Activated CD4-positive, alpha-beta T cell treated with anti-CD3 and anti-CD28 coated beads, Interleukin-2, amount 10 ng/mL, durations not matched to agents 7 days and 5 days (primary cell): ENCODE results near the gene NALCN. TPM values are rescaled to one million over a fixed set of nuclear protein-coding genes. Genes with fewer than 3 reads are reported as not detected.

ENCODE experiments used
- CTCF ChIA-PET: fragments of 350-600 bp; sonication (Branson Sonifier 250); formaldehyde crosslinking; loops from one replicate; lab custom pipeline; 2021; ENCODE audit warnings: antibody characterized with exemption; lab: Charles Lee
- POLR2A ChIA-PET: fragments of 350-600 bp; sonication (Branson Sonifier 250); formaldehyde crosslinking; loops from one replicate; lab custom pipeline; 2021; ENCODE audit warnings: antibody characterized with exemption; lab: Charles Lee
- DNase-seq: peaks from one replicate; pipeline ENCODE4 v3.0.0-alpha.2; 2020
- H3K27ac Mint-ChIP-seq: one replicate; pipeline ENCODE4 v1.8.0; 2021; ENCODE audit warnings: mild to moderate bottlenecking, moderate library complexity, mixed read lengths
- H3K27me3 Mint-ChIP-seq: one replicate; pipeline ENCODE4 v1.8.0; 2021; ENCODE audit warnings: mixed read lengths
- H3K36me3 Mint-ChIP-seq: one replicate; pipeline ENCODE4 v1.8.0; 2021; ENCODE audit warnings: low read depth, mixed read lengths
- H3K4me1 Mint-ChIP-seq: one replicate; pipeline ENCODE4 v1.8.0; 2021; ENCODE audit warnings: mixed read lengths
- H3K4me3 Mint-ChIP-seq: one replicate; pipeline ENCODE4 v1.8.0; 2021; ENCODE audit warnings: mild to moderate bottlenecking, moderate library complexity, mixed read lengths
- H3K9me3 Mint-ChIP-seq: one replicate; pipeline ENCODE4 v1.8.0; 2021; ENCODE audit warnings: mixed read lengths
- total RNA-seq, 2 experiments: library from RNA; stranded (reverse); gene quantifications; one replicate each; pipeline ENCODE4 v1.2.3, GENCODE V29; 2021

Gene NALCN
- total RNA-seq, 2 experiments from 2014 or later, result not detected

- Mint-ChIP-seq H3K9me3 (no peaks in the 10 kb centered on the region), H3K4me1 (no peaks in the 10 kb centered on the region), H3K27me3 (no peaks in the 10 kb centered on the region), H3K4me3 (no peak overlapping the region), H3K36me3 (no peaks in the 10 kb centered on the region), H3K27ac (no peak overlapping the region)
- DNase-seq, result no peak
- CTCF ChIA-PET, result no interaction called here
- POLR2A ChIA-PET, result no interaction called here
These were observed 107.2 kb downstream of the NALCN start for GRCh38 chr13:101309014-101309619.

DNA sequence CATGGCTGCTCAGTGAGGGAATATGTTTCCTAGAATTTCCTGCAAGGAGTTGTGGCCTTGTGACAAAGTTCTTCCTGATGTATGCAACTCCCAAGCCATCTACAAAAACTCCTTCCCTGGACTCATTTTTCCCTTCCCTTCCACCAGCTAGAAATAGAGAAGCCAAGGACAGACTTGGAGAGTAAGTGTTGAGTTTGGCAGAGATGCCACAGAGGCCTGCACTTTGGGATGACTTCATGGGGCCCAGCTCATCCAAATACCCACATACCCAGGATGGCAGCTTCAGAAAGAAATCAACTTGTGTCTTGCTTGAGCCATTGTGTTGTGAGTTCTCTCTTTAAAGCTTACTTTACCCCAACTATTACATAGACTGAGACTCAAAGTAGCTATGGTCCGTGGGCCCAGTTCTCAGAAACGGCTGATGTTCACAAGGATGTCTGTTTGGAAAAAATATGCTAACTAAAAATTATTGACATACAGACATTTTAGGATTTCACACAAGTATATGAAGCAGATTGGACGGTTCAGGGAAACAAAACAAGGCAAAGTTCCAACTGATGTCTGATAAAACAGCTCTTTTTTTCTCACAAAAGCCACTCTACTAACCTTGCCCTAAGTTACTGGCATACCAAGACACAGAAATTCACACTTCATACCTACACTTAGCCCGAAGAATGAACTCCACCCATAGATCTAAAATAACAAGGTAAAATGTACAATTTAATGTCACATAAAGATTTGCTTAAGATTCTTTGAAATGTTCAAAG, 107.9 kb downstream of the NALCN start:
- Mint-ChIP-seq H3K9me3 (no peaks in the 10 kb centered on the region), H3K27me3 (no peaks in the 10 kb centered on the region), H3K27ac (no peak overlapping the region), H3K36me3 (no peaks in the 10 kb centered on the region), H3K4me1 (no peaks in the 10 kb centered on the region), H3K4me3 (no peak overlapping the region)
- no peak for DNase-seq
- CTCF ChIA-PET, result no interaction called here
- POLR2A ChIA-PET, result no interaction called here

- Mint-ChIP-seq H3K4me3 (no peak overlapping the region), H3K27ac (no peak overlapping the region), H3K36me3 (no peaks in the 10 kb centered on the region), H3K27me3 (no peaks in the 10 kb centered on the region), H3K9me3 (no peaks in the 10 kb centered on the region), H3K4me1 (no peaks in the 10 kb centered on the region)
- CTCF ChIA-PET, result no interaction called here
- no peak for DNase-seq
- POLR2A ChIA-PET, result no interaction called here
These were observed 109.1 kb downstream of the NALCN start for GRCh38 chr13:101307181-101307701.

- no peaks in the 10 kb centered on the region for H3K4me1 Mint-ChIP-seq
- no peaks in the 10 kb centered on the region for H3K36me3 Mint-ChIP-seq
- ChIA-PET POLR2A (no interaction called here), CTCF (no interaction called here)
- no peaks in the 10 kb centered on the region for H3K9me3 Mint-ChIP-seq
- H3K27me3 Mint-ChIP-seq, result no peaks in the 10 kb centered on the region
- no peak overlapping the region for H3K4me3 Mint-ChIP-seq
- no peak overlapping the region for H3K27ac Mint-ChIP-seq
- DNase-seq, result no peak
These were observed 109.5 kb downstream of the NALCN start for GRCh38 chr13:101306773-101307172.

DNA sequence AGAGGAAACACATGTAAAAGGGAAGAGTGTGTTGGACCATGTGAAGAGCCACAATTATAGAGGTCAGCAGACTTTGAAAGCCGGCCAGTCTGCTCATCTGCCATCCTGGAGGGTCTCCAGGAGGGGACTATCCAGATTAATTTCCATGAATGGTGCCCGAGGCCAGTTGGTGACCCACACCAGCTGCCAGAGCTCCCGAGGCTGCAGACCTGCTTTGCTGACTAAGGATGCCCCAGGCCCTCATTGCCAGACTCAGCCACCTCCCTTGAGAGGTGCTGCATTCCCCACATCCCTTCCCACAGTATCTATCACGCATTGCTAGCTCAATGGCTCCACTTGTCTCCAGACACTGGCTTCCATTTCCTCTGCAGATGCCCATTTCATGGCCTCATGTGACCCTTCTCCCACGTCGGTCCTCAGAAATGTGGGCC, 110.3 kb downstream of the NALCN start:
- Mint-ChIP-seq H3K36me3 (no peaks in the 10 kb centered on the region), H3K27ac (no peak overlapping the region), H3K4me1 (no peaks in the 10 kb centered on the region), H3K4me3 (no peak overlapping the region), H3K9me3 (no peaks in the 10 kb centered on the region), H3K27me3 (no peaks in the 10 kb centered on the region)
- DNase-seq, result no peak
- ChIA-PET POLR2A (no interaction called here), CTCF (no interaction called here)

GRCh38 chr13:101303521-101303920, 112.8 kb downstream of the NALCN start:
- ChIA-PET CTCF (no interaction called here), POLR2A (no interaction called here)
- Mint-ChIP-seq H3K4me1 (no peaks in the 10 kb centered on the region), H3K36me3 (no peaks in the 10 kb centered on the region), H3K9me3 (no peaks in the 10 kb centered on the region), H3K27ac (no peak overlapping the region), H3K27me3 (no peaks in the 10 kb centered on the region), H3K4me3 (no peak overlapping the region)
- DNase-seq, result no peak

GRCh38 chr13:101301053-101301452, 115.3 kb downstream of the NALCN start:
- Mint-ChIP-seq H3K9me3 (peaks cover under 1% of the 10 kb centered on the region), H3K36me3 (no peaks in the 10 kb centered on the region), H3K27ac (no peak overlapping the region), H3K4me1 (no peaks in the 10 kb centered on the region), H3K4me3 (no peak overlapping the region), H3K27me3 (peaks cover under 1% of the 10 kb centered on the region)
- CTCF ChIA-PET, result no interaction called here
- no peak for DNase-seq
- POLR2A ChIA-PET, result no interaction called here

- Mint-ChIP-seq H3K27ac (no peak overlapping the region), H3K9me3 (peaks cover 5% of the 10 kb centered on the region), H3K36me3 (no peaks in the 10 kb centered on the region), H3K4me3 (no peak overlapping the region), H3K27me3 (peaks cover 3% of the 10 kb centered on the region), H3K4me1 (no peaks in the 10 kb centered on the region)
- ChIA-PET CTCF (interaction anchor here (0.6 kb wide), 1 partner anchor 1359 kb away, joined by 3 read pairs; no protein-coding TSS in a partner anchor), POLR2A (no interaction called here)
- no peak for DNase-seq
These were observed 115.8 kb downstream of the NALCN start for GRCh38 chr13:101300531-101300930.

DNA sequence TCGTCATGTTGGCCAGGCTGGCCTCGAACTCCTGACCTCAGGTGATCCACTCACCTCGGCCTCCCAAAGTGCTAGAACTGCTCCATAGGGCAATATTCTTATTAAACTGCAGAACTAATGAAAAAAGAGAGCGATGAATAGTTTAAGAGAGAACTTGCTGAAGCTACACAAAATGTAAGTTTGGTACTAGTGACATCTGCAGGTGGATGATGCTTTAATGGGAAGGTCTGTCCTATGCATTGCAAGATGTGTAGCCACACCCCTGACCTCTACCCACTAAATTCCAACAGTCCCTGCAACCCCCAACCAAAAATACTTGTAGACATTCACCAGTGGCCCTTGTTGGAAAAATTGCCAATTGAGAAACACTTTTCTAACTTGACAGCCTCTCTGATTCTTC, 117.8 kb downstream of the NALCN start:
- no peaks in the 10 kb centered on the region for H3K4me1 Mint-ChIP-seq
- DNase-seq, result no peak
- H3K9me3 Mint-ChIP-seq, result peaks cover 7% of the 10 kb centered on the region
- POLR2A ChIA-PET, result no interaction called here
- CTCF ChIA-PET, result no interaction called here
- peaks cover 3% of the 10 kb centered on the region for H3K27me3 Mint-ChIP-seq
- H3K27ac Mint-ChIP-seq, result no peak overlapping the region
- no peaks in the 10 kb centered on the region for H3K36me3 Mint-ChIP-seq
- H3K4me3 Mint-ChIP-seq, result no peak overlapping the region

- H3K4me1 Mint-ChIP-seq, result no peaks in the 10 kb centered on the region
- no peak overlapping the region for H3K27ac Mint-ChIP-seq
- no peak overlapping the region for H3K4me3 Mint-ChIP-seq
- peaks cover 3% of the 10 kb centered on the region for H3K27me3 Mint-ChIP-seq
- no peak for DNase-seq
- ChIA-PET CTCF (no interaction called here), POLR2A (no interaction called here)
- no peaks in the 10 kb centered on the region for H3K36me3 Mint-ChIP-seq
- H3K9me3 Mint-ChIP-seq, result peaks cover 7% of the 10 kb centered on the region
These were observed 118.5 kb downstream of the NALCN start for GRCh38 chr13:101297794-101298193.

GRCh38 chr13:101292711-101293110, 123.6 kb downstream of the NALCN start:
- ChIA-PET CTCF (no interaction called here), POLR2A (no interaction called here)
- no peak for DNase-seq
- Mint-ChIP-seq H3K27me3 (peaks cover 5% of the 10 kb centered on the region), H3K4me1 (no peaks in the 10 kb centered on the region), H3K4me3 (no peak overlapping the region), H3K27ac (no peak overlapping the region), H3K36me3 (no peaks in the 10 kb centered on the region), H3K9me3 (peaks cover 7% of the 10 kb centered on the region)

DNA sequence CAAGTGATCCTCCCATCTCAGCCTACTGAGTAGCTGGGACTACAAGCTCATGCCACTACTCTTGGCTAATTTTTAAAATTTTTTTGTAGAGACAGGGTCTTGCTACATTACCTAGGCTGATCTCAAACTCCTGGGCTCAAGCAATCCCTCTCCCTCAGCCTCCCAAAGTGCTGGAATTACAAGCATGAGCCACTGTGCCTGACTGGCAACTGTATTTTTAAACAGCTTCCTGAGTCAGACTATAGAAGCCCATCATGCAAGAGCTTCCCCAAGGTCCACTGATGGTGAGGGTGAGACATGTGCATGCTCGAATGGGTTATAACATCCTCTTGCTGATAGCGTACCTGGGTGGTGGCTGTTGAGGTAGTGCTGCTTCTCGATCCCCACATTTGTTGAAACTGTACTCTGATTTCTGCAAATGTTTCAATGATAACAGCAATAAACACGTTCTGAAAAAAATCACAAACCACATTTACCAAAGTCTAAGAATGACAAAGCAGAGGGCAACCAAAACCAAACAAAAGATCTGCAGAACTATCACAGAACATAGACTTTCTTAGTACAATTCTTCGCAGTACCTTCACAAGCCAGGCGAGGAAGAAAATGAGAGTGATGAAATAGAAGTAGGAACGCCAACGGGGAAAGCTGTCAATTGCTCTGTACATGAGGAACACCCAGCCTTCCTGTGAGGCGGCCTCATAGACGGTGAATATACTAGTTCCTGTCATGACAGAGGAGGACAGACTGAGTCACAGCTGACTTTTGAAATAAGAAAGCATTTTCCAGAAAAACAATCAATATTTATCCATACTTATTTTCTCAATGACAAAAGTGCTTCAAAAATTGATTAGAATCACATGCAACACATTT, 124.4 kb downstream of the NALCN start:
- peaks cover 5% of the 10 kb centered on the region for H3K27me3 Mint-ChIP-seq
- H3K36me3 Mint-ChIP-seq, result no peaks in the 10 kb centered on the region
- no peak for DNase-seq
- no peak overlapping the region for H3K4me3 Mint-ChIP-seq
- ChIA-PET CTCF (no interaction called here), POLR2A (no interaction called here)
- H3K27ac Mint-ChIP-seq, result no peak overlapping the region
- no peaks in the 10 kb centered on the region for H3K4me1 Mint-ChIP-seq
- H3K9me3 Mint-ChIP-seq, result peaks cover 7% of the 10 kb centered on the region

GRCh38 chr13:101291206-101291605, 125.1 kb downstream of the NALCN start:
- Mint-ChIP-seq H3K4me3 (no peak overlapping the region), H3K27ac (no peak overlapping the region), H3K4me1 (no peaks in the 10 kb centered on the region), H3K9me3 (peaks cover 7% of the 10 kb centered on the region), H3K36me3 (no peaks in the 10 kb centered on the region), H3K27me3 (peaks cover 5% of the 10 kb centered on the region)
- CTCF ChIA-PET, result no interaction called here
- no peak for DNase-seq
- POLR2A ChIA-PET, result no interaction called here
